ENCODE measurements around the gene ASXL1.

DNA sequence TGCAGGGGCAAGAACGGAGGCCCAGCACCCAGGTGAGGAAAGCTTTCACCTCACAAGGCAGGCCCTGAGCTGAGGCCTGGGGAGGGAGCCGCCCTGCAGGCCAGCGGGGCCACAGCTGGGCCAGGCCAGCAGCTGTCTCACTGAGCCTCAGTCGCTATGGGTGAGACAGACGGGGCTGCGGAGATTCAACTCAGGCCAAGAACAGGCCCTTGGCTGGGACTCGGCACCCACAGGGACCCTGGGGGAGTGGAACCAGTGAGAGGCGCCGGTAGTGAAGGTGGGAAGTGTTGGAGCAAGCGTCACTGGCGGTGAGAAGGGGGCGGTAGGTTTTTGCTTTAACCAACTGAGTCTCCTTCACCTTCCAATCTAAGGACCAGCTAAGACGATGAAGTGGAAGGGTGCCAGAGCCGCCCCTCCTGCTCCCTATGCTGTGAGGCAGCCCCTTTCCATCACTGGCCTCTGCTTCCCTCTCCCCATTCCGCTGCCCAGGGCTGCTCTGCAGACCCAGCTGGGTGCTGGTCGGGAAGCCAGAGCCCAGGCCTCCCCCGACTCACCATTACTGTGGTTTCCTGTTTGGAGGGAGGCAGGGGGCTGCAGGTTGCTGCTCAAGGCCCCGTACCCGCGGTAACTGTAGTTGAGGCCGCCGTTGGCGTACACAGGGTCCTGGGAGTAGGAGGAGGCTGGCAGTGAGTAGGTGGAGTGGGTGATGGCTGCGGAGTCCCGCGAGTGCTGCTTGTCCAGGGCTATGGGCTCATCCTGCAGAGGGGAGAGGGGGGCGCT lies 93.7 kb downstream of the ASXL1 start:
- TF ChIP-seq EZH2 (IDR thresholded peaks at IDR 0.05), result no peak
- no peak; the same call in 1 of the 2 replicates for TF ChIP-seq POLR2AphosphoS5 (IDR thresholded peaks at IDR 0.05; ENCODE audit: borderline replicate concordance, low read depth, low read length)
- TF ChIP-seq FOXP2 (optimal IDR thresholded peaks at IDR 0.05; ENCODE audit: control extremely low read depth, extremely low read length, insufficient read depth), result no peak
